Head of caudate nucleus (tissue), 42 donors: Measurements from ENCODE around the gene NPEPL1.

Source experiments
- DNase-seq, 42 donors: peaks; one replicate each; pipeline versions ENCODE4 v3.0.0 to v3.0.0-alpha.2; 2020 to 2021; ENCODE audit warnings: mixed read lengths in 7 of 42
- intact Hi-C: fragments of 100-400 bp; cut with DNase I; formaldehyde crosslinking; loops from one replicate; pipeline ENCODE4 v1.15.0; 2022

Gene NPEPL1

DNA sequence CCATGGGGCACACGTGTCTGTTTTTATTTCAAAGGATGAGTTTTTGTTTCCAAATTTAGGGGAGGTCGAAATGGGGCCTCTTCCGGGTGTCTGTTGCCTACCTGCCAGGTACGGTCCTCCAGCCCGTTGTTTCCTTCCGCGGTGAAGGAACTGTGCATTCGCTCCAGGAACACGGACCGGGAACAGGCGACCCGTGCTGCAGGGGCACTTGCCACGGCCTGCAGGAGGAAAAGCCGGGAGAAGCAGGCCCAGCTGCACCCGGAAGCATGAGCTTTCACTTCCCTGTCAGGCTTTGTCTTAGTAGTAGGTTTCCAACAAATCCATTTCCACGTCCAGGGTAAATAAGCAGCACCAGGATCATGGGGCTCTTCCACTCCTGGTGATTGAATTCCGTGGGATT is 17.0 kb upstream of the NPEPL1 start:
- intact Hi-C loops, result no loop called here

DNA sequence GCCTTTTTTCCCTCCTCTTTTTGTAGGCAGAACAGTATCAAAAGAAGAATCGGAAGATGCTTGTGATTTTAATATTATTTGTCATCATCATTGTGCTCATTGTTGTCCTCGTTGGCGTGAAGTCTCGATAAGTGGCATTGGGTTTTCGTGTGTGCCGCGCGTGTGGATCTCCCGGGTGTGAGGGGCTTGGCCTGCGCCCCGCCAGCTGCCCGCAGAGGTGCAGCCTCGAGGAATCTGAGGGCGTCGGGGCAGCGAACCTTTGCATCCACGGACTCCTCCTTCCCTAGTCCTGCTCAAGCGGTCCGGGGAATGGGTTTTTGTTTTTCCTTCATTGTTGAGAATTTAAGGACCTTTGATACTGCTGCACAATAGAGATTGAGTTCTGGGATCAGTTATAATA is 16.4 kb upstream of the NPEPL1 start:
- intact Hi-C loops, result no loop called here
- DNase-seq, result peak in 1 of 42 donors; percentile 16

More for the DNA sequence above, 17.0 kb upstream of the NPEPL1 start:
- peak in 1 of 42 donors; percentile 23 for DNase-seq

DNA sequence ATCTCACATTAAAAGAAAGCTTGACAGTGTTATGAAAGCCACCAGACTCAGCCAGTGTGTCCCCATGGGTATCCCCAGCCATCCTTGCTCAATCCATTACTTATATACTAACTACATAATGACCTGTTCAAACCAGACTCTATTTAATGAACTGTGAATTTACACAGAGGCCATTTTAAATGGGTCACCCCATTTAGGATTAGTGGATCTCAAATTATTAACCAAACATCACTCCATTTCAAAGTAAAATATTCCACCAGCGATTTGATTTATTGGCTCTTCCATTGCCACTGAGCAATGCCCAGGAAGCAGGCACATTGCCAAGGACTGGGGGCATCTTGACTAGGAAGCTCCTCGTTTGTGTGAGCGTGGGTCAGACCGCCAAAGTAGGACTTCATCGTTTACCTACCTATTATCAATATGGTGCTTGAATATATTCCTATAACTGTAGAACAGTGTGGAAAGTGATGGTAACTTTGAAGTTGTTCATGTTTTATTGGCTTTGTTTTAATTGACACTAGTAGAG is 15.5 kb upstream of the NPEPL1 start:
- intact Hi-C loops, result no loop called here
- DNase-seq, result peak in 1 of 42 donors; percentile 11

DNA sequence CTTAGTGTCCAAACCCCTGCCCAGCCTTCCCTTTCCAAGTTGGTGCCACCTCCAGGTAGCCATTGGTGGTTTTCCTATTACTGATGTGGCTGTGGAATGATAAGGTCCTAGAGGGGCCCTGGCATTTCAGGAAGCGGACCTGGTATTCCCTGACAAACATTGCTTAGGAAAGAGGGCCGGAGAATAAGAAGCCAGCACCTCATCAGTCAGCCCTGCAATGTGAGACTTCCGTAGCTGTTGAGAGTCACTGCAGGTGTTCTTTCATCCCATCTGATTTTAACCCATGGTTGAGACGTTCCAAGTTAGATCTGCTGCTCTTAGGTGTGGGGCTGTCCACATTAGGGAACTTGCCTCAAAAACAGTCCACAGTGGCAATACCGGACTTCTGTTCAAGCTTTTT is 14.8 kb upstream of the NPEPL1 start:
- intact Hi-C loops, result no loop called here
- no peak for DNase-seq

DNA sequence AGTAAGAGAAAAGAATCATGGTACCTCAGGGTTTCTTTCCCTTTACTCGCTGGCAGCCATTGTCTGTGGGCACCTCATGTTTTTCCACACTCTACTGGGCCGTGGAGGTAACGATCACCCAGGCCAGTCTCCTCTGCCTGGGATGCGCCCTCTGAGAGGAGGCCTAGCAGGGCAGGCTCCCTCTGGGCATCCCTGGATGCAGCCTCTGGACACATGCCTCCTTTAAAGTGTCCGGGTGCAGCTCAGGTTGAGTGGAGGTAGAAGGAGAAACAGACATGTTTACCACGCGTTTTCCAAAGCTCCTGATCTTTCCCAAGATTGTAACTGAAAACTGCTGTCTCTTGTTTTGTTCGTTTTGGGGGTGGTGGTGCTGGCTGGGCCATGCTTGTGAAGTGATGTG is 13.8 kb upstream of the NPEPL1 start:
- intact Hi-C loops, result no loop called here
- no peak for DNase-seq

GRCh38 chr20:58682656-58683531 is 9.7 kb upstream of the NPEPL1 start:
- intact Hi-C loops, result no loop called here
- peak in 3 of 42 donors; percentile 11 to 34 (median 11) for DNase-seq

DNA sequence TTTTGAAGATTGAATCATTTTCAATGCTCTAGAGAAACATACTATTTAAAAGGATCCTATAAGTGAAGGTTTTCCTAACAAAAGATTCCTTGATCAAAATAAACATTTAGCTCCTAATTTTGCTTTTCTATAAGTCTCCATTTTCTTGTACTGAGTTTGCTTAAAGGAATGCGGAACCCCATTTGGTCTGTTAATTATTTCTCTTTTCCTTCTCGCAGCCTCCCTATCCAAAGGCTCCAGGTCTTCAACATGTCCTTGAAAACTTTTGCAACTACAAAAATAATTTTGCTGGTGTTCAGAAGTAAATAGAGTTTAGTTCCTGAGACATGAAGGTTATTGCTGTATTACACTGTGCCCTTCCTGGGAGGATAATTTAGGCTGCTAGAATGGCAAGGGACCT is 8.3 kb upstream of the NPEPL1 start:
- intact Hi-C loops, result no loop called here
- peak in 1 of 42 donors; percentile 2 for DNase-seq

DNA sequence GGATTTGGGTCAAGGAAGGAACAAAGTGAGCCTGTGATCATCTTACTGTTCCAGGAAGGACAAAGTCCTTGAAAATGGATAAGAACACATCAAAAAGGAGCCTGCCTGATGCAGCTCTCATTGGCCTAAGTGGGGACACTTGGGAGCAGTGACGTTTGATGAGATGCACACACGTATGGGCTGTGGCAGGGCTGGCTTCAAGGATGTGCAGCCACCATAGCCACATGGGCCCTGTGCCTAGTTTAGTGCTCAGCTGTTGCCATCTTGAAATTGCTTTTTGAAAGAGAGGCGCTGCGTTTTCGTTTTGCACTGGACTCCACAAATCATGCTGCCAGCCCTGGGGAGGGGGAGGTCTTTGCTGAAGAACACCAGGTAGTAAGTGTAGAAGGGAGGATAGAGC is 6.6 kb upstream of the NPEPL1 start:
- intact Hi-C loops, result no loop called here
- peak in 2 of 42 donors; percentile 11 to 14 for DNase-seq

DNA sequence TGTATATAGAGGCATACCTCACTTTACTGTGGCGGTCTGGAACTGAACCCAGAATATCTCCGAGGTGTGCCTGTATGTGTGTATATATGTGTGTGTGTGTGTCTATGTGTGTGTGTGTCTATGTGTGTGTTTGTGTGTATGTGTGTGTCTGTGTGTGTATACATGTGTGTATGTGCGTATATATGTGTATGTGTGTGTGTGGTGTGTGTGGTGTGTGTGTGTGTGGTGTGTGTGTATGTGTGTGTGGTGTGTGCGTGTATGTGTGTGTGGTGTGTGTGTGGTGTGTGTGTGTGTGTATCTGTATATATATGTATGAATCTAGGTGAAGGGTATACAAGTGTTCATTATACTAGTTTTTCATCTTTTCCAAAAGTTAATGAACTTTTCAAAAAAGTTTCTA is 4.2 kb upstream of the NPEPL1 start:
- intact Hi-C loops, result no loop called here
- DNase-seq, result peak in 3 of 42 donors; percentile 0 to 11 (median 2)

- intact Hi-C loops, result no loop called here
- peak in 3 of 42 donors; percentile 6 to 22 (median 15) for DNase-seq
Measured at GRCh38 chr20:58688840-58689239, 3.8 kb upstream of the NPEPL1 start.

DNA sequence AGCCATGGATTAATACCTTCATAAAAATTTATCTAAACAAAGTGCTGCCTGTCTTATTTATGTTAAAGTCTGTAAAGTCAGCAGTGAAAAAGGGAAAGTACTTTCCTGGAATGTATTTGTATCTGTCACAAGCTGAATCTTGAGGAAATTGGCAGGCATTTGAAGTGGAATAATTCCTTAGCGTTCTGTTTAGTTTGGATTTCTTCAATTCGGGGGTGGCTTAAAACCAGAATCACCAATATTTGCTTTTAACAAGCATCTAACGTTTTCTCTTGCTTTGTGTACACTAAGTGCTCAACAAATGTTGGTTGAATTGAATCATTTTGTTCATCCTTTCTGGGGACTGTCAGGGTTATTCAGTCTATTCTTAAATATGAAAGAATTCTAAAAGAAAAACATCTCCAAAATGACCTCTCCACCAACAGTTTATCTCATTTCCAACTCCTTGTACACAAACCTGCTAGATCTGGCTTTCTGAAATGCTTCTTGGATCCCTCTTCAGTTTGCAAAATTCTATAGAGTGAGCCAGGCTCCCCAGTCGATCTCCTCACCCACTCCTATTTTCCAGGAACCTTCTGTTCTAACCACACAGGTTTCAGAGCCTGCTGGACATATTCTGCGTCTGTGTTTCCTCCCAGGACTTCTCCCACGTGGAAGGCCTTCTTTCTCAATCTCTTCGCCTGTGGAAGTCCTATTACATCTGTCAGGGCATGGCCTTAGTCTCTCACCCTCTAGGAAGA is 2.0 kb upstream of the NPEPL1 start:
- intact Hi-C loops, result loop anchor here (5.0 kb wide), 1 partner anchor 38 kb away; the partner anchor contains the start of gene STX16
- DNase-seq, result peak in 3 of 42 donors; percentile 10 to 26 (median 14)

GRCh38 chr20:58691773-58692578 is 624 bp upstream of the NPEPL1 start:
- peak in 8 of 42 donors; percentile 12 to 62 (median 42) for DNase-seq
- intact Hi-C loops, result loop anchor here (5.0 kb wide), 1 partner anchor 40 kb away; the partner anchor contains the start of gene STX16

- DNase-seq, result peak in 1 of 42 donors; percentile 37
- intact Hi-C loops, result loop anchor here (5.0 kb wide), 1 partner anchor 41 kb away; the partner anchor contains the start of gene STX16
Measured at GRCh38 chr20:58693226-58694006, 816 bp downstream of the NPEPL1 start.

DNA sequence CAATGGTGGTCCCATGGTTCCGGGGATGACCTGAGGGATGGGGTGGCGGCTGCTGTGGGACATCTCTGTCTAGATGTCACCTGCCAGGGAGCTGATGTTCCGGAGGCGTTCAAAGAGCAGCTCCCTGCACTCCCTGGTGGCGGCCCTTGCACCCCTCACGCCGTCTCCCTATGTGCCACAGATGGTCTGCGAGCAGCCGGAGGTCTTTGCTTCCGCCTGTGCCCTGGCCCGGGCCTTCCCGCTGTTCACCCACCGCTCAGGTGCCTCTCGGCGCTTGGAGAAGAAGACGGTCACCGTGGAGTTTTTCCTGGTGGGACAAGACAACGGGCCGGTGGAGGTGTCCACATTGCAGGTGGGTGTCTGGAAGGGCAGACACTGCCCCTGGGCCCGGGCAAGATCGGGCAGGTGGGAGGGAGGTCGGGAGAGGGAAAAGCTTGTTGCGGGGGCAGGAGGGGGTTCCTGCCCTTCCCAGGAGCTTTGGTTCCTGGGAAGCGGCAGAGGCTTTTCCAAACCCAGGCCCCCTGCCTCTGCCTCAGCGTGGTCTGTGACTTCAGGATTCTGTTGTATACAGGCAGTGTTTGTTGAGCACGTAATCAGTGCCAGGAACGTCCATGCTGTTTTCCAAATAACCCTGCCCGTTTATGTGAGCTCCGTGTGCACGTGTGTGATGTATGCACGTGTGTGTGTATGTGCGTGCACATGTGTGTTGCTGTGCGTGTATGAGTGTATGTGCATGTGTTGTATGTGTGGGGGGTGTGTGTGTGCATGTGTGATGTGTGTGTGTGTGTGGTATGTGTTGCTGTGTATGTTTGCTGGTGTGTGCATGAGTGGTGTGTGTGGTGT is 1.9 kb downstream of the NPEPL1 start:
- intact Hi-C loops, result loop anchor here (5.0 kb wide), 1 partner anchor 42 kb away; the partner anchor contains the start of gene STX16
- DNase-seq, result peak in 1 of 42 donors; percentile 9

- DNase-seq, result no peak
- intact Hi-C loops, result no loop called here
Measured at GRCh38 chr20:58695084-58695722, 2.6 kb downstream of the NPEPL1 start.

- DNase-seq, result peak in 4 of 42 donors; percentile 1 to 6 (median 5)
- intact Hi-C loops, result no loop called here
Measured at GRCh38 chr20:58695895-58696375, 3.3 kb downstream of the NPEPL1 start.
